ENCODE data around the gene RBM43. TPM values are rescaled to one million over a fixed set of nuclear protein-coding genes. Genes with fewer than 3 reads are reported as not detected.

The RBM43 gene
- total RNA-seq, 2 donors from 2014 or later: 1.1 to 2.4 TPM

DNA sequence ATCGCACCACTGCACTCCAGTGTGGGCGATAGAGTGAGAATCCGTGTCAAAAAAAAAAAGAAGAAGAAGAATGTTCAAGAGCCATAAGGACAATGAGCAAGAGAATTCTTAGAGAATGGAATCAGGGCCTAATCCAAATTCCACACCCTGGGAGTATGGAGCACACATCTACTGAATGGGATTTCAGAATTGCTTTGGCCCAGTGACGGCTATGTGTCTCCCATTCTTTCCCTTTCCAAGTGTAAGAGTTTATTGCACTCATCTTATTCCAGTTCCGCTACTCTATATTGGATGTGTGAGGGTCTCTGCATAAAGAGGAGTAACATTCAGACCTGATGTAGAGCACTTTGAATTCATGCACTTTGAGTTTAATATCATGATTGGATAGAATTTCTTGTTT lies 5.9 kb upstream of the RBM43 start:
- Mint-ChIP-seq H3K27ac (no peak overlapping the region), H3K4me3 (no peak overlapping the region), H3K27me3 (ENCODE audit: insufficient read depth) (peaks cover 4% of the 10 kb centered on the region), H3K9me3 (peaks cover 7% of the 10 kb centered on the region), H3K36me3 (ENCODE audit: low read depth) (no peaks in the 10 kb centered on the region), H3K4me1 (peaks cover 14% of the 10 kb centered on the region)
- Histone ChIP-seq H3K27ac (ENCODE audit: low read depth, low read length) (no peak overlapping the region), H3K4me3 (ENCODE audit: low read length) (no peak overlapping the region), H3K9me3 (ENCODE audit: control insufficient read depth, low read length) (no peaks in the 10 kb centered on the region), H3K27me3 (ENCODE audit: control insufficient read depth, insufficient read depth, low read length, poor library complexity, severe bottlenecking) (no peaks in the 10 kb centered on the region), H3K9ac (ENCODE audit: extremely low read depth, low read length, poor library complexity, severe bottlenecking) (no peak overlapping the region), H3K4me1 (ENCODE audit: control insufficient read depth, insufficient read depth, low read length) (peaks cover 3% of the 10 kb centered on the region), H3K36me3 (ENCODE audit: control insufficient read depth, insufficient read depth, low read length) (no peaks in the 10 kb centered on the region)
- DNase-seq: no peak
- TF ChIP-seq, protein P1, sequence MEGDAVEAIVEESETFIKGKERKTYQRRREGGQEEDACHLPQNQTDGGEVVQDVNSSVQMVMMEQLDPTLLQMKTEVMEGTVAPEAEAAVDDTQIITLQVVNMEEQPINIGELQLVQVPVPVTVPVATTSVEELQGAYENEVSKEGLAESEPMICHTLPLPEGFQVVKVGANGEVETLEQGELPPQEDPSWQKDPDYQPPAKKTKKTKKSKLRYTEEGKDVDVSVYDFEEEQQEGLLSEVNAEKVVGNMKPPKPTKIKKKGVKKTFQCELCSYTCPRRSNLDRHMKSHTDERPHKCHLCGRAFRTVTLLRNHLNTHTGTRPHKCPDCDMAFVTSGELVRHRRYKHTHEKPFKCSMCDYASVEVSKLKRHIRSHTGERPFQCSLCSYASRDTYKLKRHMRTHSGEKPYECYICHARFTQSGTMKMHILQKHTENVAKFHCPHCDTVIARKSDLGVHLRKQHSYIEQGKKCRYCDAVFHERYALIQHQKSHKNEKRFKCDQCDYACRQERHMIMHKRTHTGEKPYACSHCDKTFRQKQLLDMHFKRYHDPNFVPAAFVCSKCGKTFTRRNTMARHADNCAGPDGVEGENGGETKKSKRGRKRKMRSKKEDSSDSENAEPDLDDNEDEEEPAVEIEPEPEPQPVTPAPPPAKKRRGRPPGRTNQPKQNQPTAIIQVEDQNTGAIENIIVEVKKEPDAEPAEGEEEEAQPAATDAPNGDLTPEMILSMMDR (conservative IDR thresholded peaks at IDR 0.05): no peak
- WGBS, 2 experiments (ENCODE audit: insufficient coverage in 1 of 2, insufficient read length in 1 of 2): 87 to 99% methylated on average over 3 to 5 of the region's 5 CpGs

DNA sequence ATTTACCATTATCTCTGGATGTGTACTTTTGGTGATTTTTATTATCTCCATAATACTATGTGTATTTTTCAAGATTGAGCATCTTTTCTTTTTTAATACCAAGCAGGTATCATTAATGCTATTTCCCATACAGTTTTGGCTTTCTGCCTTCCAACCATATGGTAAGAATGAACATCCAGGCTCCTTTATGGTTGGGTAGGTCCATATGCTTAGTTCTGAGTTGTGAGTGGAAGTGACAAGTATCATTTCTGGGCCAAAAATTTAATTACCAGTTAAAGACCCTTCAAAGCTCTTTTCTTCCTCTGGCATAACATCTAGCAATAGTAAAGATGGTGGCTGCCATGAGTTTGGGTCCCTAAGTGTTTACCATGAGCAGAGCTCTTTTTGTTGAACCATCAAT lies 4.3 kb upstream of the RBM43 start:
- H3K36me3 ChIP-seq (ENCODE audit: control insufficient read depth, insufficient read depth, low read length): no peaks in the 10 kb centered on the region
- no peak overlapping the region for H3K4me3 ChIP-seq (ENCODE audit: low read length)
- no peak overlapping the region for H3K9ac ChIP-seq (ENCODE audit: extremely low read depth, low read length, poor library complexity, severe bottlenecking)
- H3K4me1 ChIP-seq (ENCODE audit: control insufficient read depth, insufficient read depth, low read length): peaks cover 3% of the 10 kb centered on the region
- H3K27ac ChIP-seq (ENCODE audit: low read depth, low read length): no peak overlapping the region
- Mint-ChIP-seq H3K27ac (no peak overlapping the region), H3K36me3 (ENCODE audit: low read depth) (no peaks in the 10 kb centered on the region), H3K4me3 (no peak overlapping the region), H3K4me1 (peaks cover 17% of the 10 kb centered on the region), H3K27me3 (ENCODE audit: insufficient read depth) (peaks cover 4% of the 10 kb centered on the region), H3K9me3 (peaks cover 7% of the 10 kb centered on the region)
- no peaks in the 10 kb centered on the region for H3K9me3 ChIP-seq (ENCODE audit: control insufficient read depth, low read length)
- DNase-seq: no peak
- TF ChIP-seq, protein P1 (conservative IDR thresholded peaks at IDR 0.05): no peak
- peaks cover 8% of the 10 kb centered on the region for H3K27me3 ChIP-seq (ENCODE audit: control insufficient read depth, insufficient read depth, low read length, poor library complexity, severe bottlenecking)

DNA sequence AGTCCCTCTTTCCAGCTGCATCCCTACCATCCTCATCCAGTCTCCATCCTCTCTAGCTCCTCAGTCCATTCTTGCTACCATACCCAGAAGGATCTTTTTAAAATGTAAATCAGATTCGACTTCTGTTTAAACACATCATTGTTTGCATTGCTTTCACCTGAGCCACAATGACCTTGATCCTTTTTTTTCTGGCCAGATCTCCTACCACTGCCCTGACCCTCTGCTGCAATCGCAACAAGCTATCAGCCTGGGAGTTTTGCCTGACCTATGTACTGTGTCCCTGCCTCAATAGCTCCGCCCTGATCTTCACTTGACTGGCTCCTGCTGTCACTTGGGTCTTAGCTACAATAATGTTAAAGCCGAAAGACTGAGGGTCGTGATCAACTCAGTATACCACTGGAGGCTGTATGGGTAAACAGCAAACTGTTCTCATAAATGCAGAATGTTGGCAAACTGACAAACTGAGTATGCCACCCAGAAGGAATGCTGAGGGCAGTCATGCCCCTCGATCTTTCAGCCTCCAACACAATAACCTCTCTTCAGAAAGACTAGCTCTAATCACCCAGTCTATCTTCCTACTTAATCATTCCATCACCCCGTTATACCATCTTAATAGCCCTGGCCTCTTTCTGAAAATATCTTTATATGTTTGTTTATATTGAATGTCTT lies 2.6 kb upstream of the RBM43 start:
- H3K4me3 Mint-ChIP-seq: no peak overlapping the region
- TF ChIP-seq, protein P1 (conservative IDR thresholded peaks at IDR 0.05): no peak
- Histone ChIP-seq H3K27ac (ENCODE audit: low read depth, low read length) (no peak overlapping the region), H3K4me3 (ENCODE audit: low read length) (no peak overlapping the region), H3K9ac (ENCODE audit: extremely low read depth, low read length, poor library complexity, severe bottlenecking) (no peak overlapping the region), H3K36me3 (ENCODE audit: control insufficient read depth, insufficient read depth, low read length) (no peaks in the 10 kb centered on the region), H3K27me3 (ENCODE audit: control insufficient read depth, insufficient read depth, low read length, poor library complexity, severe bottlenecking) (peaks cover 8% of the 10 kb centered on the region), H3K4me1 (ENCODE audit: control insufficient read depth, insufficient read depth, low read length) (no peaks in the 10 kb centered on the region), H3K9me3 (ENCODE audit: control insufficient read depth, low read length) (no peaks in the 10 kb centered on the region)
- H3K36me3 Mint-ChIP-seq (ENCODE audit: low read depth): no peaks in the 10 kb centered on the region
- H3K4me1 Mint-ChIP-seq: peaks cover 15% of the 10 kb centered on the region
- H3K9me3 Mint-ChIP-seq: peaks cover 7% of the 10 kb centered on the region
- H3K27me3 Mint-ChIP-seq (ENCODE audit: insufficient read depth): peaks cover 7% of the 10 kb centered on the region
- WGBS, 2 experiments (ENCODE audit: insufficient coverage in 1 of 2, insufficient read length in 1 of 2): 78 to 80% methylated on average over 6 to 7 of the region's 7 CpGs
- DNase-seq: no peak
- H3K27ac Mint-ChIP-seq: no peak overlapping the region

All from endodermal cell (in vitro differentiated cells).